K562 (cell line): ENCODE measurements around the gene IPCEF1. TPM values are rescaled to one million over a fixed set of nuclear protein-coding genes. Genes with fewer than 3 reads are reported as not detected.

Experiments used
- ASH1L ChIP-seq: fragments of 450-650 bp; IDR thresholded peaks from 2 replicates; pipeline ENCODE4 v1.6.1; 2018; ENCODE audit warnings: borderline replicate concordance, mild to moderate bottlenecking, low read depth; ENCODE audit not compliant: partially characterized antibody
- BRCA1 ChIP-seq, 2 experiments: fragments of 450-650 bp in 1 of 2; sonication (generic) in 1 of 2; formaldehyde crosslinking in 1 of 2; IDR thresholded peaks; 2 replicates each; pipeline versions ENCODE4 v1.5.0 to v1.6.1; 2017 to 2020; ENCODE audit warnings: mild to moderate bottlenecking in 1 of 2, missing genetic modification reagents in 1 of 2
- CBX8 ChIP-seq: fragments of 200-600 bp; sonication (generic); IDR thresholded peaks from 2 replicates; pipeline ENCODE4 v1.6.1; 2012; ENCODE audit warnings: borderline replicate concordance, mixed run types, low read depth, mild to moderate bottlenecking, moderate library complexity, mixed read lengths, low read length, control low read depth, inconsistent platforms; ENCODE audit not compliant: poor library complexity, severe bottlenecking; ENCODE audit errors: extremely low read depth
- CC2D1A ChIP-seq: fragments of 450-650 bp; IDR thresholded peaks from 2 replicates; pipeline ENCODE4 v1.6.1; 2017; ENCODE audit warnings: mild to moderate bottlenecking
- HDGF ChIP-seq: fragments of 450-650 bp; IDR thresholded peaks from 2 replicates; pipeline ENCODE4 v1.6.1; 2016
- IFI16 ChIP-seq: fragments of 250-450 bp; sonication (Bioruptor Pico); IDR thresholded peaks from 2 replicates; pipeline ENCODE4 v2.1.2; 2022; ENCODE audit warnings: mild to moderate bottlenecking, inconsistent platforms
- KAT7 ChIP-seq: sonication (generic); formaldehyde crosslinking; IDR thresholded peaks from 2 replicates; pipeline ENCODE4 v1.8.0; 2022; ENCODE audit warnings: missing genetic modification reagents, mild to moderate bottlenecking, borderline replicate concordance
- KLF1 ChIP-seq: fragments of 450-650 bp; IDR thresholded peaks from 2 replicates; pipeline ENCODE4 v1.6.1; 2016; ENCODE audit warnings: missing genetic modification characterization, missing compliant biosample characterization
- MCM2 ChIP-seq: fragments of 450-650 bp; IDR thresholded peaks from 2 replicates; pipeline ENCODE4 v1.6.1; 2017; ENCODE audit warnings: low read depth, mild to moderate bottlenecking
- MLX ChIP-seq, 2 experiments: fragments of 450-650 bp in 1 of 2; sonication (generic) in 1 of 2; formaldehyde crosslinking; conservative IDR thresholded peaks; 2 replicates each; pipeline versions ENCODE4 v1.4.0 to v1.8.1; 2020 to 2022; ENCODE audit warnings: mild to moderate bottlenecking in 1 of 2, missing genetic modification reagents in 1 of 2
- MXI1 ChIP-seq: IDR thresholded peaks from 2 replicates; pipeline ENCODE4 v1.6.1; 2011; ENCODE audit warnings: low read depth, mild to moderate bottlenecking, improper control_type of control experiment, low read length
- NBN ChIP-seq: fragments of 450-650 bp; IDR thresholded peaks from 2 replicates; pipeline ENCODE4 v1.6.1; 2016; ENCODE audit warnings: low read depth, mild to moderate bottlenecking
- NFIC ChIP-seq: fragments of 450-650 bp; IDR thresholded peaks from 2 replicates; pipeline ENCODE4 v1.6.1; 2017; ENCODE audit warnings: mild to moderate bottlenecking, inconsistent platforms
- NR2F6 ChIP-seq: fragments of 450-650 bp; formaldehyde crosslinking; IDR thresholded peaks from 2 replicates; pipeline ENCODE4 v1.4.0; 2020; ENCODE audit warnings: mild to moderate bottlenecking
- PRDM10 ChIP-seq: fragments of 450-650 bp; IDR thresholded peaks from 2 replicates; pipeline ENCODE4 v1.6.1; 2018; ENCODE audit not compliant: partially characterized antibody
- SAFB2 ChIP-seq: fragments of 200-400 bp; formaldehyde crosslinking; IDR thresholded peaks from 2 replicates; pipeline ENCODE4 v1.6.1; 2018; ENCODE audit warnings: borderline replicate concordance, low read length, low read depth, moderate library complexity; ENCODE audit not compliant: severe bottlenecking
- SMAD3 ChIP-seq: fragments of 450-650 bp; formaldehyde crosslinking; conservative IDR thresholded peaks from 2 replicates; pipeline ENCODE4 v1.4.0; 2020; ENCODE audit warnings: mild to moderate bottlenecking
- SRF ChIP-seq, 2 experiments: fragments of 250-450, 450-650 bp in 1 of 2; sonication (Bioruptor Pico) in 1 of 2; sonication (generic) in 1 of 2; formaldehyde crosslinking; IDR thresholded peaks; 2 replicates each; pipeline versions ENCODE4 v1.5.0 to v1.5.1; 2020 to 2022; ENCODE audit warnings: mild to moderate bottlenecking in 1 of 2, missing genetic modification reagents in 1 of 2
- XRCC3 ChIP-seq: fragments of 450-650 bp; IDR thresholded peaks from 2 replicates; pipeline ENCODE4 v1.6.1; 2017; ENCODE audit warnings: mild to moderate bottlenecking, moderate library complexity
- ZFP30 ChIP-seq: fragments of 250-450 bp; sonication (Bioruptor Pico); IDR thresholded peaks from 2 replicates; pipeline ENCODE4 v1.8.0; 2022; ENCODE audit warnings: moderate library complexity, mild to moderate bottlenecking, inconsistent platforms, borderline replicate concordance
- polyA plus RNA-seq, 8 experiments: library from polyadenylated mRNA; depleted of rRNA in 4 of 8; stranded (reverse) in 5 of 8; unstranded in 3 of 8; fragments of >200 nt; fragmentation: Nextera tagmentation in 2 of 8; fragmentation: Illumina TruSeq in 1 of 8; extraction: Ambion mirVana in 2 of 8; extraction: Trizol in 1 of 8; gene quantifications; 2 replicates each; pipeline versions ENCODE4 v1.2.1 to v1.2.3, GENCODE V29; 2011 to 2014; ENCODE audit warnings: inconsistent platforms in 1 of 8, missing spikeins in 1 of 8
- total RNA-seq, 7 experiments: library from RNA; depleted of rRNA in 6 of 7; stranded (reverse); fragments of >200 nt in 6 of 7; fragmentation: Illumina TruSeq in 2 of 7; extraction: Trizol in 2 of 7; gene quantifications; 2 replicates each; pipeline versions ENCODE4 v1.2.1 to v1.2.3, GENCODE V29; 2011 to 2021; ENCODE audit warnings: low replicate concordance in 1 of 7

Gene IPCEF1
- total and polyA plus RNA-seq, 9 of the 15 experiments (the other 6 are each of a cell fraction or from before 2014, with no cell fraction given): 0.14 to 0.18 TPM; not detected in 7

- TF ChIP-seq ZFP30 (CRISPR knock-in tag) (no peak), PRDM10 (no peak), BRCA1 (IDR thresholded peaks at IDR 0.05) (no peak), BRCA1 (CRISPR knock-in tag; IDR thresholded peaks at IDR 0.05) (no peak), HDGF (no peak), MLX (CRISPR knock-in tag; conservative IDR thresholded peaks at IDR 0.05) (no peak), CBX8 (no peak), IFI16 (CRISPR knock-in tag) (no peak), SAFB2 (no peak), ASH1L (no peak), SMAD3 (CRISPR knock-in tag) (no peak), NFIC (no peak), NR2F6 (CRISPR knock-in tag) (no peak), MCM2 (no peak), CC2D1A (no peak), MXI1 (no peak), KLF1 (tag) (no peak), XRCC3 (no peak), SRF (CRISPR knock-in tag; IDR thresholded peaks at IDR 0.05) (peak in 1 of 2 experiments; percentile 62; a peak in 1 of 4 replicates), NBN (no peak), KAT7 (CRISPR knock-in tag) (no peak)
Measured at GRCh38 chr6:154301839-154302752, 54.5 kb downstream of the IPCEF1 start (continued).
